ENCODE data around the gene SEC61B.

SEC61B gene

DNA sequence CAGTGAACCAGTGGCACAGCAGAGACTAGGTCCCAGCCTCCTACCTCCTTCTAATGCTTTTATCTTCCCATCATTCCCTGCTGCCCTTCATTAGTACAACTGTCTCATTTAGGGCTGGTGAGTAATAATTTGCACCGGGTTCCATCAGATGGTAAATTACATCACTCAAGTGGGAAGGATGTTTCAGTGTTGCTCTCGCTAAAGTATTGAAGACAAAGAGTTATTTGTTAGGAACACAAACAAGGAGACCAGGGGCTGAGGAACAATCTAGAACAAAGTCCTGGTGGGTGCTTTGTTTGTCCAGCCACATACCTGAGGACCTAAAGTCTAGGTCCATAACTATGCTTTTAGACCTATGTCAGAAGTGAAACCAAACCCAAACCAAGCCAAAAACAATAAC is 52.4 kb downstream of the SEC61B start:
- TF ChIP-seq, protein P1, sequence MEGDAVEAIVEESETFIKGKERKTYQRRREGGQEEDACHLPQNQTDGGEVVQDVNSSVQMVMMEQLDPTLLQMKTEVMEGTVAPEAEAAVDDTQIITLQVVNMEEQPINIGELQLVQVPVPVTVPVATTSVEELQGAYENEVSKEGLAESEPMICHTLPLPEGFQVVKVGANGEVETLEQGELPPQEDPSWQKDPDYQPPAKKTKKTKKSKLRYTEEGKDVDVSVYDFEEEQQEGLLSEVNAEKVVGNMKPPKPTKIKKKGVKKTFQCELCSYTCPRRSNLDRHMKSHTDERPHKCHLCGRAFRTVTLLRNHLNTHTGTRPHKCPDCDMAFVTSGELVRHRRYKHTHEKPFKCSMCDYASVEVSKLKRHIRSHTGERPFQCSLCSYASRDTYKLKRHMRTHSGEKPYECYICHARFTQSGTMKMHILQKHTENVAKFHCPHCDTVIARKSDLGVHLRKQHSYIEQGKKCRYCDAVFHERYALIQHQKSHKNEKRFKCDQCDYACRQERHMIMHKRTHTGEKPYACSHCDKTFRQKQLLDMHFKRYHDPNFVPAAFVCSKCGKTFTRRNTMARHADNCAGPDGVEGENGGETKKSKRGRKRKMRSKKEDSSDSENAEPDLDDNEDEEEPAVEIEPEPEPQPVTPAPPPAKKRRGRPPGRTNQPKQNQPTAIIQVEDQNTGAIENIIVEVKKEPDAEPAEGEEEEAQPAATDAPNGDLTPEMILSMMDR (conservative IDR thresholded peaks at IDR 0.05; ENCODE audit: control insufficient read depth, insufficient read depth, low read depth, low read length), result no peak
- no peak overlapping the region for H3K4me3 ChIP-seq (ENCODE audit: control insufficient read depth, low read depth, low read length)
- no peak for DNase-seq (ENCODE audit: low read depth)
